Thoracic aorta (tissue), 2 donors: ENCODE results near the gene GIPC3. TPM values are rescaled to one million over a fixed set of nuclear protein-coding genes. Genes with fewer than 3 reads are reported as not detected.

Experiments
- ATAC-seq: fragments of 150-250 bp; one replicate; pipeline ENCODE4 v1.8.0; 2017; ENCODE audit warnings: low read depth; ENCODE audit not compliant: insufficient number of reproducible peaks, low FRiP score
- DNase-seq: peaks from one replicate; pipeline ENCODE4 v3.0.0-alpha.2; 2020; ENCODE audit warnings: low spot score
- H3K27ac ChIP-seq, 2 donors: fragments of 200-600 bp; sonication (generic); 1 replicate in 1 of 2; 2 replicates in 1 of 2; pipeline ENCODE4 v1.5.1; 2016; ENCODE audit warnings: mild to moderate bottlenecking in 2 of 2, moderate library complexity in 2 of 2
- H3K27me3 ChIP-seq: fragments of 200-600 bp; sonication (generic); replicated peaks from 2 replicates; pipeline ENCODE4 v1.6.0; 2016; ENCODE audit warnings: mild to moderate bottlenecking; ENCODE audit not compliant: insufficient read depth
- H3K36me3 ChIP-seq: fragments of 200-600 bp; sonication (generic); one replicate; pipeline ENCODE4 v1.5.1; 2016
- H3K4me1 ChIP-seq, 2 donors: fragments of 200-600 bp; sonication (generic); 1 replicate in 1 of 2; 2 replicates in 1 of 2; pipeline versions ENCODE4 v1.5.1 to v1.6.0; 2016; ENCODE audit warnings: low read depth in 2 of 2, mild to moderate bottlenecking in 1 of 2; ENCODE audit not compliant: control insufficient read depth in 1 of 2
- H3K4me3 ChIP-seq: fragments of 200-600 bp; sonication (generic); 2 replicates; pipeline ENCODE4 v1.5.1; 2016; ENCODE audit warnings: mild to moderate bottlenecking
- H3K9me3 ChIP-seq: fragments of 200-600 bp; sonication (generic); 2 replicates; pipeline ENCODE4 v1.5.1; 2016
- CTCF ChIP-seq: fragments of 200-600 bp; sonication (generic); IDR thresholded peaks from one replicate; pipeline ENCODE4 v1.5.1; 2019; ENCODE audit warnings: antibody characterized with exemption
- total RNA-seq, 2 donors: library from RNA; depleted of rRNA; stranded (reverse); fragments of >200 nt; gene quantifications; one replicate each; pipeline versions ENCODE4 v1.1.0 to v1.2.3, GENCODE V29; 2016

The GIPC3 gene
- total RNA-seq, 2 donors from 2014 or later, result 1.1 to 1.6 TPM

- peak overlapping the region; percentile 98 to 99 for H3K27ac ChIP-seq
- peak; percentile 23 for ATAC-seq
- peaks cover 11% of the 10 kb centered on the region for H3K36me3 ChIP-seq
- no peaks in the 10 kb centered on the region for H3K27me3 ChIP-seq
- peaks cover 42 to 75% of the 10 kb centered on the region in 2 donors for H3K4me1 ChIP-seq
- no peak for TF ChIP-seq CTCF
- DNase-seq, result no peak
- H3K9me3 ChIP-seq, result no peaks in the 10 kb centered on the region
- H3K4me3 ChIP-seq, result peak overlapping the region; percentile 87
Observed at GRCh38 chr19:3604227-3604986, 19.1 kb downstream of the GIPC3 start.

GRCh38 chr19:3604987-3605343 is 19.7 kb downstream of the GIPC3 start:
- ATAC-seq (no peak), DNase-seq (no peak)
- H3K9me3 ChIP-seq, result no peaks in the 10 kb centered on the region
- peak overlapping the region; percentile 98 to 99 for H3K27ac ChIP-seq
- H3K4me1 ChIP-seq, result peaks cover 47 to 80% of the 10 kb centered on the region in 2 donors
- no peaks in the 10 kb centered on the region for H3K27me3 ChIP-seq
- peak overlapping the region; percentile 87 for H3K4me3 ChIP-seq
- peaks cover 6% of the 10 kb centered on the region for H3K36me3 ChIP-seq
- TF ChIP-seq CTCF, result no peak

- DNase-seq, result no peak
- H3K9me3 ChIP-seq, result no peaks in the 10 kb centered on the region
- H3K4me3 ChIP-seq, result peak overlapping the region; percentile 87
- no peaks in the 10 kb centered on the region for H3K27me3 ChIP-seq
- no peak for ATAC-seq
- peaks cover 46 to 80% of the 10 kb centered on the region in 2 donors for H3K4me1 ChIP-seq
- no peak for TF ChIP-seq CTCF
- H3K36me3 ChIP-seq, result peaks cover 2% of the 10 kb centered on the region
- peak overlapping the region; percentile 98 to 99 for H3K27ac ChIP-seq
Observed at GRCh38 chr19:3605361-3605760, 20.1 kb downstream of the GIPC3 start.

- no peak for TF ChIP-seq CTCF
- DNase-seq, result no peak
- Histone ChIP-seq H3K36me3 (no peaks in the 10 kb centered on the region), H3K4me3 (peak overlapping the region; percentile 87), H3K27ac (peak overlapping the region; percentile 98 to 99), H3K9me3 (no peaks in the 10 kb centered on the region), H3K27me3 (no peaks in the 10 kb centered on the region), H3K4me1 (peaks cover 44 to 80% of the 10 kb centered on the region in 2 donors)
- ATAC-seq, result no peak
Observed at GRCh38 chr19:3605770-3606169, 20.5 kb downstream of the GIPC3 start.

GRCh38 chr19:3606174-3606689 is 21.0 kb downstream of the GIPC3 start:
- DNase-seq (no peak), ATAC-seq (no peak)
- H3K27me3 ChIP-seq, result no peaks in the 10 kb centered on the region
- peaks cover 43 to 79% of the 10 kb centered on the region in 2 donors for H3K4me1 ChIP-seq
- no peaks in the 10 kb centered on the region for H3K36me3 ChIP-seq
- no peaks in the 10 kb centered on the region for H3K9me3 ChIP-seq
- TF ChIP-seq CTCF, result no peak
- H3K4me3 ChIP-seq, result peak overlapping the region; percentile 87
- H3K27ac ChIP-seq, result peak overlapping the region; percentile 98 to 99
